ENCODE measurements around the gene RALA.

GRCh38 chr7:39580149-39580874 is 43.1 kb upstream of the RALA start:
- TF ChIP-seq CTCF (conservative IDR thresholded peaks at IDR 0.05; ENCODE audit: low read depth in 2 of 2): peak; percentile 92 to 99
- TF ChIP-seq POLR2AphosphoS5 (IDR thresholded peaks at IDR 0.05; ENCODE audit: low read depth): no peak
- TF ChIP-seq CREB1 (CRISPR knock-in tag; IDR thresholded peaks at IDR 0.05; ENCODE audit: low read depth): no peak
- TF ChIP-seq EZH2phosphoT487 (IDR thresholded peaks at IDR 0.05; ENCODE audit: unreplicated experiment): no peak
- no peak for TF ChIP-seq NANOG (IDR thresholded peaks at IDR 0.05; ENCODE audit: borderline replicate concordance)
- no peak for TF ChIP-seq EZH2 (IDR thresholded peaks at IDR 0.05; ENCODE audit: low read depth, unreplicated experiment)
- TF ChIP-seq REST (IDR thresholded peaks at IDR 0.05; ENCODE audit: unreplicated experiment): no peak
- no peak for TF ChIP-seq JUNB (IDR thresholded peaks at IDR 0.05; ENCODE audit: unreplicated experiment)

All from GM23338 (cell line).